GM12878 (cell line): ENCODE results near the gene SFXN5. TPM values are rescaled to one million over a fixed set of nuclear protein-coding genes. Genes with fewer than 3 reads are reported as not detected.

Experiments used
- ATAC-seq: fragments of 200-7000 bp; cut with Tn5 transposase; 3 replicates; pipeline ENCODE4 v1.9.1; 2020; ENCODE audit warnings: mild to moderate bottlenecking, moderate library complexity
- BruUV-seq: library from RNA; stranded (reverse); fragments of 400-500 nt; replicated peaks from 2 replicates; lab custom pipeline; 2021; lab: Mats Ljungman, UMichigan
- CTCF ChIA-PET: fragments of 300-600 bp; sonication (Branson Sonifier 250); formaldehyde crosslinking; extraction: SDS; loops from one replicate; lab custom pipeline; 2021; ENCODE audit warnings: inconsistent platforms; lab: Yijun Ruan, JAX
- POLR2A ChIA-PET: fragments of 350-600 bp; formaldehyde crosslinking; extraction: SDS; loops from one replicate; lab custom pipeline; 2021; ENCODE audit warnings: inconsistent platforms; lab: Charles Lee
- RAD21 ChIA-PET: fragments of 300-600 bp; sonication (Branson Sonifier 250); formaldehyde crosslinking; loops from one replicate; lab custom pipeline; 2023; ENCODE audit warnings: antibody characterized with exemption; ENCODE audit not compliant: unreplicated experiment; lab: Charles Lee
- SMC1A ChIA-PET: fragments of 300-600 bp; sonication (Branson Sonifier 250); formaldehyde crosslinking; loops from one replicate; lab custom pipeline; 2023; ENCODE audit not compliant: unreplicated experiment, uncharacterized antibody; lab: Charles Lee
- DNase-seq: peaks from one replicate; pipeline ENCODE4 v3.0.0-alpha.2; 2011; ENCODE audit warnings: low read depth, low spot score
- FAIRE-seq: peaks from 3 replicates; lab custom pipeline; 2011; peaks lifted over from hg19 to GRCh38; lab: Jason Lieb, UNC
- H2AFZ ChIP-seq: 2 replicates; pipeline ENCODE4 v1.6.0; 2011; ENCODE audit warnings: low read depth, low read length, control low read depth; ENCODE audit not compliant: control insufficient read depth
- H3K27ac ChIP-seq: 2 replicates; pipeline ENCODE4 v1.5.1; 2011; ENCODE audit warnings: control low read depth; ENCODE audit not compliant: control insufficient read depth, insufficient read depth
- H3K27me3 ChIP-seq, 2 experiments: replicated peaks in 1 of 2; 2 replicates each; pipeline versions ENCODE4 v1.6.0 to v1.6.1; 2011; ENCODE audit warnings: low read length in 1 of 2; ENCODE audit not compliant: control insufficient read depth in 2 of 2, insufficient read depth in 2 of 2
- H3K36me3 ChIP-seq, 2 experiments: 2 replicates each; pipeline ENCODE4 v1.5.1; 2011; ENCODE audit warnings: low read length in 1 of 2; ENCODE audit not compliant: control insufficient read depth in 2 of 2, insufficient read depth in 2 of 2
- H3K4me1 ChIP-seq: 2 replicates; pipeline ENCODE4 v1.6.1; 2011; ENCODE audit warnings: mild to moderate bottlenecking, low read length, moderate library complexity, mixed read lengths; ENCODE audit not compliant: control insufficient read depth, insufficient read depth
- H3K4me2 ChIP-seq: 2 replicates; pipeline ENCODE4 v1.6.0; 2011; ENCODE audit warnings: control low read depth; ENCODE audit not compliant: control insufficient read depth, insufficient read depth
- H3K4me3 ChIP-seq: fragments of 200-600 bp; sonication (generic); 2 replicates; pipeline ENCODE4 v1.5.1; 2016
- H3K79me2 ChIP-seq: 2 replicates; pipeline ENCODE4 v1.6.0; 2011; ENCODE audit warnings: low read length; ENCODE audit not compliant: control insufficient read depth, insufficient read depth
- H3K9ac ChIP-seq: 2 replicates; pipeline ENCODE4 v1.8.0; 2011; ENCODE audit warnings: low read length, control low read depth, mixed read lengths; ENCODE audit not compliant: control insufficient read depth, insufficient read depth
- H3K9me3 ChIP-seq: replicated peaks from 3 replicates; pipeline ENCODE4 v1.5.1; 2011; ENCODE audit warnings: mild to moderate bottlenecking, low read length; ENCODE audit not compliant: control insufficient read depth, insufficient read depth
- H4K20me1 ChIP-seq: 2 replicates; pipeline ENCODE4 v1.6.0; 2011; ENCODE audit not compliant: control insufficient read depth, insufficient read depth
- CEBPZ ChIP-seq: fragments of 150-350 bp; IDR thresholded peaks from 2 replicates; pipeline ENCODE4 v1.6.1; 2016; ENCODE audit warnings: low read depth, low read length
- CHD4 ChIP-seq: fragments of 200-600 bp; sonication (generic); IDR thresholded peaks from 2 replicates; pipeline ENCODE4 v1.6.1; 2016; ENCODE audit warnings: mild to moderate bottlenecking
- HDAC6 ChIP-seq: fragments of 200-600 bp; sonication (generic); IDR thresholded peaks from one replicate; pipeline ENCODE4 v1.8.0; 2017; ENCODE audit warnings: antibody characterized with exemption; ENCODE audit not compliant: unreplicated experiment
- IKZF2 ChIP-seq, 2 experiments: fragments of 450-650 bp; IDR thresholded peaks; 2 replicates each; pipeline ENCODE4 v1.6.1; 2017; ENCODE audit warnings: mild to moderate bottlenecking in 2 of 2, moderate library complexity in 2 of 2
- NFIC ChIP-seq: IDR thresholded peaks from 2 replicates; pipeline ENCODE4 v1.6.1; 2012; ENCODE audit warnings: low read depth, mild to moderate bottlenecking, inconsistent platforms, low read length, moderate library complexity
- PAX5 ChIP-seq: IDR thresholded peaks from 2 replicates; pipeline ENCODE4 v1.6.1; 2011; ENCODE audit warnings: low read depth, low read length, borderline replicate concordance
- PAX8 ChIP-seq: fragments of 450-650 bp; IDR thresholded peaks from 2 replicates; pipeline ENCODE4 v1.6.1; 2017; ENCODE audit warnings: mild to moderate bottlenecking, moderate library complexity
- PML ChIP-seq: IDR thresholded peaks from 2 replicates; pipeline ENCODE4 v1.6.1; 2012; ENCODE audit warnings: low read length, inconsistent platforms
- SMC3 ChIP-seq: IDR thresholded peaks from 2 replicates; pipeline ENCODE4 v1.6.1; 2011; ENCODE audit warnings: low read length, improper control_type of control experiment, borderline replicate concordance
- ZBTB11 ChIP-seq: fragments of 450-650 bp; formaldehyde crosslinking; IDR thresholded peaks from 2 replicates; pipeline ENCODE4 v1.5.0; 2022; ENCODE audit warnings: mild to moderate bottlenecking, missing genetic modification characterization
- WGBS: methylation state at CpG from one replicate; pipeline ENCODE4 v1.1.6; 2016; ENCODE audit warnings: low lambda C conversion rate; ENCODE audit not compliant: insufficient replicate concordance, insufficient coverage; ENCODE audit errors: missing lambda C conversion rate; 5-methylcytosine and 5-hydroxymethylcytosine counted together
- in situ Hi-C: fragments of 300-500 bp; cut with MboI; formaldehyde crosslinking; loops from 9 replicates; pipeline ENCODE4 v1.14.3; 2018; ENCODE audit warnings: mixed read lengths
- intact Hi-C: fragments of 100-400 bp; cut with micrococcal nuclease; formaldehyde crosslinking; loops from one replicate; pipeline ENCODE4 v1.14.2; 2022; ENCODE audit not compliant: unreplicated experiment
- polyA plus RNA-seq, 11 experiments: library from polyadenylated mRNA; depleted of rRNA in 4 of 11; unstranded in 6 of 11; stranded (reverse) in 5 of 11; fragments of >200 nt; fragmentation: Nextera tagmentation in 4 of 11; fragmentation: Illumina TruSeq in 1 of 11; extraction: Ambion mirVana in 4 of 11; extraction: Trizol in 1 of 11; gene quantifications; 1 replicate in 1 of 11; 2 replicates in 10 of 11; pipeline versions ENCODE4 v1.2.1 to v1.2.3, GENCODE V29; 2011 to 2016; ENCODE audit warnings: inconsistent platforms in 2 of 11, missing spikeins in 2 of 11, low read depth in 1 of 11
- total RNA-seq, 4 experiments: library from RNA; depleted of rRNA in 3 of 4; stranded (reverse); fragments of >200 nt in 3 of 4; fragmentation: Illumina TruSeq in 1 of 4; extraction: Trizol in 1 of 4; gene quantifications; 2 replicates each; pipeline versions ENCODE4 v1.2.1 to v1.2.3, GENCODE V29; 2013 to 2021
- TF ChIP-seq, protein P1 (sequence below): IDR thresholded peaks from 2 replicates; pipeline ENCODE4 v1.6.1; 2011; ENCODE audit warnings: borderline replicate concordance, low read depth, mild to moderate bottlenecking, moderate library complexity, low read length; ENCODE audit not compliant: insufficient read depth, poor library complexity, severe bottlenecking

SFXN5 gene
- total and polyA plus RNA-seq, 10 of the 15 experiments (the other 5 are each of a cell fraction or from before 2014, with no cell fraction given) = 3.3 to 15.9 (median 11.2) TPM

DNA sequence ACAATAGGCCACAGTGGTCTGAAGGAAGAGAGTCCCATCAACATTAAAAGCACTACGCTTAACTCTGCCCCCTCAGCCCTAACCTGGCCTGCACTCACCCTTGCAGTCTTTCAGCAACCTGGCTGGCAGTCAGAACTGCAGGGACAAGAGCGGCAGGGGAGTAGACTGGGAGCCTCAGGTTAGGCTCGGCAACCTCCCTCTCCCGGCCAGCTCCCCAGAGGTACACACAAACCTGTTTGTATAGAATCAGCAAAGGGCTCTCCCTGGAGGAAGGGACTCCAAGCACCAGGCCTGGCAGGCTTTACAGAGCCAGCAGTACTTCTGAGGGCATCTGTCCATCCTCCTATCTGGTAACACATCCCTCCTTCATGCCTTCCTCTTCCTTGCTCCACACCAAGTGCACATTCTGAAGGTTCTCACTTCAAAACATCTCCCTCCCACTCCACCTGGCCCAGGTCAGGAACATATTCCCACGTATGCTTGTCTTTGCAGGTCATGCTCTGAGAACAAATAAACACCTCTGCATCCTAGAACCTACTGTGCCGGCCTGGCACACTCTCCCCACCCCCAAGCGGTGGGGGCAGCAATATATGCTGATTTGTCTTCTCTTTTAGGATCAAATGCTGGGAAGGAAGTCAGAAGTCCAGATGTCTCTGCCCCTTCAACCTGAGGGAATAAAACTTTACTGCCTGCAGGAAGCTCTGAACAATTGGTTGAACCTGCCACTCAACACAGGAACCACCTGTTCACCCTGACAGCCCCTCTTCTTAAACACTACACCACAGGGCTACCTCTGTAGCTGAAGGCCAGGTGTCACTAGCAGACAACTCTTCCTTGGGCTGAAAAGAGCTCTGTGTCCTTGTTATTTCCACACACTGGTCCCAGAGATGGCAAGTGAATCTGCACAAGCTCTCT lies 12.6 kb upstream of the SFXN5 start (continued):
- TF ChIP-seq ZBTB11 (no peak), PAX8 (no peak), IKZF2 (IDR thresholded peaks at IDR 0.05) (no peak), HDAC6 (no peak)

DNA sequence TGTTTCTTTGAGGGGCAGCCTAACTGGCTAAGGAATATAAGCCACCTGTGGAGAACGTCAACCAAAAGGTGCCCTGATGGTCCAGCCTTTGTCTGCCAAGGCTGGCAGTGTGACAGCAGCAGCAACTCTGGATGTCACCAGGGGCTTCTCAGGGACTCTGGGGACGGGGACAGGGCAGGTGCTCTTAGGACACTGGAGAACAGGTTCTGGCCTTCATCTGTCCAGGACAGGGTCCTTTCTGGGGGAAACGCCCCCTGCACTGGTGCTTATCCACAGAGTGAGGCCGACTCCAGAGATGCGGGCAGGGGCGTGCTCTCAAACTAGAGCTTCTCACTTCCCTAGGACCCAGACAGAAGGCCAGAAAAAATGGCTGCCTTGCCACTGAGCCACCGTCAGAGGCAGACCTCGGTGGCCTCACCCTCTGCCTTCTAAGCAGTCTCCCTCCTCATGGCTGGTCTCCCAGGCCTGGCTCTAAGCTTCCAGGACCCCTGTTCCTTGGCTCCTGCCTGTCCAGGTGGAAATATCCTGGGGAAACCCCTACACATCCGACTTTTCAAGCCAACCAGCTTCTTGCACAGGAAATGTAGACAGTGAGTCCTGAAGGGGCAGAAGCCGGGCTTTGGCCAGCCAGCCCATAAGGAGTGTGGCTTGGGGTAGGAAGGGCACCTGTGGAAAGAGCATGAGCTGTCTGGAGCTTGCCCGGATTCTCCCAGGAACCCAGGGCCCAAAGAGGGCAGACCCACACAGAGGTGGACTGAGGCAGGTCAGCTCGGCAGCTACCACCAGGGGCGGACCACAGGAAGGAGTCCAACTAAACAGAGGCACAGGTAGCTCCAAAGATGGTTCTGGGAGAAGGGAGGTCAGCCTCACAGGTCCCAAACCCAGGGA lies 11.3 kb upstream of the SFXN5 start:
- no peaks in the 10 kb centered on the region for H4K20me1 ChIP-seq
- POLR2A ChIA-PET = no interaction called here
- peaks cover 1 to 3% of the 10 kb centered on the region in 2 experiments; a peak in 3 of 4 replicates for H3K27me3 ChIP-seq
- ATAC-seq (no peak), FAIRE-seq (no peak), DNase-seq (no peak)
- no peak overlapping the region for H3K9ac ChIP-seq
- H3K4me2 ChIP-seq = no peak overlapping the region
- H2AFZ ChIP-seq = no peak overlapping the region
- H3K27ac ChIP-seq = no peak overlapping the region
- in situ Hi-C loops = no loop called here
- H3K9me3 ChIP-seq = no peaks in the 10 kb centered on the region
- no TSS peak for BruUV-seq
- WGBS = 37% methylated on average over 12 of the region's 13 CpGs
- CTCF ChIA-PET = interaction anchor here (1.1 to 2.3 kb wide), 2 partner anchors 94 kb away, joined by 4 to 25 read pairs; no protein-coding TSS in a partner anchor
- intact Hi-C loops = no loop called here
- H3K4me3 ChIP-seq = no peak overlapping the region
- no peaks in the 10 kb centered on the region for H3K36me3 ChIP-seq
- SMC1A ChIA-PET = interaction anchor here (1.4 kb wide), 1 partner anchor 94 kb away, joined by 3 read pairs; no protein-coding TSS in a partner anchor
- H3K4me1 ChIP-seq = no peaks in the 10 kb centered on the region
- RAD21 ChIA-PET = interaction anchor here (2.5 kb wide), 1 partner anchor 94 kb away, joined by 7 read pairs; no protein-coding TSS in a partner anchor
- no peaks in the 10 kb centered on the region for H3K79me2 ChIP-seq
- no peak for TF ChIP-seq CHD4
- TF ChIP-seq PAX5 = no peak
- no peak for TF ChIP-seq SMC3
- TF ChIP-seq CEBPZ = no peak
- TF ChIP-seq, protein P1, sequence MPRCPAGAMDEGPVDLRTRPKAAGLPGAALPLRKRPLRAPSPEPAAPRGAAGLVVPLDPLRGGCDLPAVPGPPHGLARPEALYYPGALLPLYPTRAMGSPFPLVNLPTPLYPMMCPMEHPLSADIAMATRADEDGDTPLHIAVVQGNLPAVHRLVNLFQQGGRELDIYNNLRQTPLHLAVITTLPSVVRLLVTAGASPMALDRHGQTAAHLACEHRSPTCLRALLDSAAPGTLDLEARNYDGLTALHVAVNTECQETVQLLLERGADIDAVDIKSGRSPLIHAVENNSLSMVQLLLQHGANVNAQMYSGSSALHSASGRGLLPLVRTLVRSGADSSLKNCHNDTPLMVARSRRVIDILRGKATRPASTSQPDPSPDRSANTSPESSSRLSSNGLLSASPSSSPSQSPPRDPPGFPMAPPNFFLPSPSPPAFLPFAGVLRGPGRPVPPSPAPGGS = no peak
- TF ChIP-seq NFIC = no peak
- TF ChIP-seq PML = no peak
